Right ventricle myocardium inferior (tissue), 1 donor: ENCODE results near the gene MKI67. TPM values are rescaled to one million over a fixed set of nuclear protein-coding genes. Genes with fewer than 3 reads are reported as not detected.

Experiments used
- ATAC-seq: fragments of 200-7000 bp; cut with Tn5 transposase; one replicate; pipeline ENCODE4 v1.9.1; 2020; ENCODE audit warnings: mild to moderate bottlenecking, moderate library complexity
- DNase-seq: peaks from one replicate; pipeline ENCODE4 v3.0.0; 2021; ENCODE audit errors: missing footprints
- intact Hi-C: fragments of 100-400 bp; cut with DNase I; formaldehyde crosslinking; loops from one replicate; pipeline ENCODE4 v1.11.0; 2022
- total RNA-seq: library from RNA; stranded (reverse); fragmentation: NEBNext Ultra II Directional; extraction: Animal tissue kit (Norgen Biotek cat#: 25700); gene quantifications from one replicate; pipeline ENCODE4 v1.2.1, GENCODE V29; 2021
- donor health status: DM: no; HTN: yes; CAD: no; lungs with severe emphysema.

MKI67 gene
- total RNA-seq, 1 donor from 2014 or later, result 2.1 TPM

GRCh38 chr10:128062881-128063563 is 63.2 kb downstream of the MKI67 start:
- intact Hi-C loops, result loop anchor here (10.0 kb wide), 1 partner anchor 48 kb away; no protein-coding TSS in a partner anchor
- ATAC-seq (peak; percentile 35), DNase-seq (peak; percentile 78)

GRCh38 chr10:128062331-128062880 is 63.8 kb downstream of the MKI67 start:
- DNase-seq (peak; percentile 69), ATAC-seq (no peak)

DNA sequence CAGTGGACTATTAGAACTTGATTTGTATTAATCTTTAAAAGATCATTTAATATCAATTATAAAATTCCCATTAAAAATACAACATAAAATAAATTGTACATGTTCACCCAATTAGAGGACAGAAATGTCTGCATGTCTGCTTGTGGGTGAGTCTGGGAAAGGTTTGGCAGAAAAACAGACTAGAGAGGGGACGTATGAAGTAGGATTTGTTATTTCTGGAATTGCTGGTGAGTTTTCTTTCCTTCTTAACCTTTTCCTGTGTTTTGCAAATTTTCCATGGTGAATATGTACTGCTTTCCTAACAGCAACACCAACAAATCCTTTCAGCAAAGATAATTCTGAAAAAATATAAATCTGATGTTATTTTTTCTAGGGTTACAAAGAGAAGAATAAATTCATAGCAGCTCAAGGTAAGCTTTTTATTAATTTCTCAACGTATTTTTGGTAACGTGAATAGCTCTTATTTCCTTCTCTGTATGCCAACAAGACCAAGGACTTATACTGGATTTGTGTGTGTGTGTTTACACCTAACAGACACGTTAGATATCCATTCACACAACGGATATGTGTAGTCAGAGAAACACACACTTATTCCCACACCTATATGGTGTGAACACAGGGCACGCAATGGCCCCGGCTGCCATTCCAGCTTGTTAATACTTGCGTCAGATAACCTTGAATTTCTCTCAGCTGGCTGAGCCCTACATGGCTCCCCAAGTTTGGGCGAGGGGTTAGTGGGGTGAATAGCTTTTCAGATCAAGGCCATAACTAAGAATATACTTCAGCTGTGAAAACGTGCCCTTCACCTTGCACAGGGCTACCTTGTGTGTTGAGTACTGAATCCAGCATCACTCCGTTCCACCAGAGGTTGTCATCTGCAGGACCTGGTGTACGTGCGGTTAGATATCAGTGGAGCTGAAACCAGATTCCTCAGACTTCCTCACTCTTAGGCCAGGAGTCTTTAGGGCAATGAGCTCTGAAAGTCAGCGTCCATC is 64.6 kb downstream of the MKI67 start:
- intact Hi-C loops, result loop anchor here (10.0 kb wide), 1 partner anchor 47 kb away; no protein-coding TSS in a partner anchor
- ATAC-seq (no peak), DNase-seq (peak; percentile 20)

More at GRCh38 chr10:128062331-128062880, 63.8 kb downstream of the MKI67 start:
- intact Hi-C loops, result loop anchor here (10.0 kb wide), 1 partner anchor 48 kb away; no protein-coding TSS in a partner anchor

DNA sequence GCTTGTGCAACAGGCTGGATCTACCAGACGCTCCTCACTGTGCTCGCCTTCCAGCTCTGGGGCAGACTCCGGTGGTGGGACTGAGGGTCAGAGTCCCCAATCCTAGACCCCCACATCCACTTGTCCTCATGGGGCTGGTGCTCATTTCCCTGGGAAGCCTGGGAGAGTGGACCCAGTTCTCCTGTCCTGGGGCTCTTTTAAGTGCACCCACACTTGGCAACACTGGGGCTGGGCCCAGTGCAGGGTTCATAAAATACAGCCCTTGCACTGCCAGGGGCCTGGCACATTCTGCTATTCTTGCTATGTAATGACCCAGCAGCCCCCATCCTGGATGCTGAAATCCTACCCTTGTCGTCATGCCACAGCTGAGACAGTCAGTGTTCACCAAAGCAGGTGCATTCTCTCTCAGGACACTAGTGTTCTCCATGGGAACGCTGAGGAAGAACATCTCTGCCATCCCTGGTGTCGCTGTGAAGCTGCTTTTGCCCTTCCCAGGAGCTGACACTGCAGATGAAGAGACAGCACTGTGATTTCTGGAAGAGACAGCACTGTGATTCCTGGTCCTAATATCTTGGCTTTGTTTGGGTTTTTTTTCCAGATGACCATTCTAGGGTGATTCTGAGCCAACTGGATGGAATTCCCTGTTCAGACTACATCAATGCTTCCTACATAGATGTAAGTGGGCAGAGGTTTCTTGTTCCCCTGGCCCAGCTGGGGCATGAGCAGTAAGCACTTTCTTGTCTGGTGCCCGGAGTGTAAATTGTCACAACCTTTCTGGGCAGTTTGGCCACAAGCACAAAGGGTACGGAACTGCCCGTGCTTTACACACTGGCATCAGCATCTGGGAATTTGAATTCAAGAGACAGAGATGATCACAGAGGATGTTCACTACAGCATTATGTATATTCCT is 65.6 kb downstream of the MKI67 start:
- ATAC-seq, result no peak
- DNase-seq, result peak; percentile 11
- intact Hi-C loops, result loop anchor here (10.0 kb wide), 1 partner anchor 46 kb away; no protein-coding TSS in a partner anchor

DNA sequence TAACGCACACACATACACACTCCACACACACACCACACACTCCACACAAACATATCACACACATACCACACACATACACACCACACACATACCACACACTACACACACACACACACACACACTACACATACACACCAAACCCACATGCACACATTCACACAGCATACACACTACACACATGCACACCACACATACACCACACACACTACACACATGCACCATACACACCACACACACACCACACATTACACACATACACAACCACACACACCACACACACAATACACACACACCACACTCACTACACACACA is 66.3 kb downstream of the MKI67 start:
- DNase-seq, result no peak
- intact Hi-C loops, result loop anchor here (10.0 kb wide), 1 partner anchor 45 kb away; no protein-coding TSS in a partner anchor
- ATAC-seq, result no peak

- ATAC-seq (no peak), DNase-seq (peak; percentile 65)
- intact Hi-C loops, result no loop called here
Measured at GRCh38 chr10:128059266-128059981, 66.8 kb downstream of the MKI67 start.

GRCh38 chr10:128058750-128059134 is 67.5 kb downstream of the MKI67 start:
- peak; percentile 34 for DNase-seq
- no peak for ATAC-seq
- intact Hi-C loops, result no loop called here

DNA sequence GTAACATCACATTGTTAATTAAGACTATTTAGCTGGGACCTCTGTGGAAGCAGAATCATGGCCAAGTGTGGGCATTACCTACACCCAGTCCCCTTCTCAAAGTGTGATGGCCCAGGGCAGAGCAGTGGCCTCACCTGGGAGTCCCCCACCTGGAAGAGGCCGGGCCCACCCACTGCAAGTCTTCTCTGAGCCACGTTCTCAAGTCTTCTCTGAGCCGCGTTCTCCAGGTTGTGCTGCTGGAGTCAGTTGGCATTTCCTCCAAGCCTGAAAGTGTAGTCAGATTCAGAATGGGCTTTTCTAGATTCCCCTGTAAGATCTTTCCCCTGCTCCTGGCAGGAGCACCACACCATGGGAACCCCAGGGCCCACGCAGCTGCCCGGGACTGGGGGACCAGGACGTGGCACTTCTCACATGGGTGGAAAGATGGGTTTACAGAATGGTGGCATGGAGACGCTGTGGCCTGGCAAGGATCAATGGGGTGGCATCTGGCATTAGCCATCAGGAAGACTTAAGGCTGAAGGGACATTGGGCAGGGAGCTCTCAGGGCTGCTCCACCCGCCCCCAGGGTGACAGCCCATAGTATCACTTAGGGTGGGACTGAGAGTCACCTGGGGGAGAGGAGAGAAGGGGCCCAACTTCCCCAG is 68.0 kb downstream of the MKI67 start:
- ATAC-seq (no peak), DNase-seq (peak; percentile 23)
- intact Hi-C loops, result no loop called here

GRCh38 chr10:128056303-128057050 is 69.7 kb downstream of the MKI67 start:
- DNase-seq (peak; percentile 59), ATAC-seq (no peak)
- intact Hi-C loops, result no loop called here

- ATAC-seq (no peak), DNase-seq (peak; percentile 50)
- intact Hi-C loops, result no loop called here
Measured at GRCh38 chr10:128055061-128055868, 71.0 kb downstream of the MKI67 start.

GRCh38 chr10:128054163-128054970 is 71.9 kb downstream of the MKI67 start:
- DNase-seq (peak; percentile 69), ATAC-seq (no peak)
- intact Hi-C loops, result no loop called here

- DNase-seq, result peak; percentile 51
- no peak for ATAC-seq
- intact Hi-C loops, result no loop called here
Measured at GRCh38 chr10:128053356-128053755, 72.9 kb downstream of the MKI67 start.

- ATAC-seq, result no peak
- DNase-seq, result peak; percentile 39
- intact Hi-C loops, result no loop called here
Measured at GRCh38 chr10:128052696-128053095, 73.5 kb downstream of the MKI67 start.

DNA sequence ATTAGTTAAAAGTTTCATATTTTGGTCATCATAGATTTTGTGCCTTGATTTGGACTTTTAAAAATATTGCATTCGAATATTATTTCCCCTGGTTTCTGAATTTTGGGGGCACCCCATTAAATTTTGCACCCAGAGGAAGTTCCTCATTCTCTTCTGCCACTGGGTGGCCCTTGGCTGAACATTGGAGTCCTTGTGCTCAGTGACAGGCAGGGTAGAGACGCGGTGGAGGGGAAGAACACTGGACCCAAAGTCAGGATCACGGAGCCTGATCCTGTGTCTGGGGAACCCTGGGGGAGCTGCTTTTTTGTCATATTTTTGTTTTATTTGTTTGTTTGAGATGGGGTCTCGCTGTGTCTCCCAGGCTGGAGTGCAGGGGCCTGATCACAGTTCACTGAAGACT is 74.7 kb downstream of the MKI67 start:
- DNase-seq (no peak), ATAC-seq (no peak)
- intact Hi-C loops, result no loop called here

DNA sequence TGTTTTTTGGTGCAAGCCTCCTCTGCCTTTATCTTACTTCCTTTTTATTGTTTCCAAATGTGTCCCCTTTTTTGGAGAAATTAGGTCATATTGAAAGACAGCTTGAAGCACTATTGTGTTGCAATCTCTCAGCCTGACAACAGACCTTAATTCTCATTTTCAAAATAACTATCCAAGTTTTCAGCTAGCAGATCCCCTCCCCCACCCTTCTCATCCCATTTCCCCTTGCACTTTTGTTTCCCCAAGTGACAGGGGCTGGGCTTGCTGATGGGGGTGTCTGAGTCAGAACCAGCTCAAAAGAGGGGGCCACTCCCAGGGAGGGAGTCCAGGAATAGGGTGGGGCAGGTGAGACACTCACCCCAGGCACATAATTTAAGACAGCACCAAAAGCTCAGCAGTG is 75.3 kb downstream of the MKI67 start:
- DNase-seq (no peak), ATAC-seq (peak; percentile 26)
- intact Hi-C loops, result no loop called here
